SHP77 (cell line): Measurements from ENCODE around the gene SFRP2.

Experiments
- DNase-seq, 2 experiments: peaks; one replicate each; lab custom pipeline; 2025; lab: John Stamatoyannopoulos, UW

The SFRP2 gene

GRCh38 chr4:153788413-153789276 is at the start of gene SFRP2:
TSS of gene SFRP2 (minus strand) at chr4:153789083. CDS start at chr4:153788835, 248 bp downstream.
- no peak for DNase-seq

- DNase-seq: no peak
Measured at GRCh38 chr4:153838564-153838963, 49.7 kb upstream of the SFRP2 start.

- no peak for DNase-seq
Measured at GRCh38 chr4:153834901-153835300, 46.0 kb upstream of the SFRP2 start.

GRCh38 chr4:153832720-153833287 is 43.9 kb upstream of the SFRP2 start:
- DNase-seq: no peak

- DNase-seq: no peak
Measured at GRCh38 chr4:153832054-153832453, 43.2 kb upstream of the SFRP2 start.

GRCh38 chr4:153831245-153831644 is 42.4 kb upstream of the SFRP2 start:
- no peak for DNase-seq

GRCh38 chr4:153825691-153826090 is 36.8 kb upstream of the SFRP2 start:
- no peak for DNase-seq

GRCh38 chr4:153825126-153825525 is 36.2 kb upstream of the SFRP2 start:
- no peak for DNase-seq

GRCh38 chr4:153824501-153824900 is 35.6 kb upstream of the SFRP2 start:
- no peak for DNase-seq

- DNase-seq: no peak
Measured at GRCh38 chr4:153823483-153823882, 34.6 kb upstream of the SFRP2 start.

GRCh38 chr4:153822316-153822715 is 33.4 kb upstream of the SFRP2 start:
- no peak for DNase-seq

- no peak for DNase-seq
Measured at GRCh38 chr4:153817466-153817865, 28.6 kb upstream of the SFRP2 start.

GRCh38 chr4:153816542-153816941 is 27.7 kb upstream of the SFRP2 start:
- no peak for DNase-seq

- DNase-seq: no peak
Measured at GRCh38 chr4:153814789-153815188, 25.9 kb upstream of the SFRP2 start.

- DNase-seq: no peak
Measured at GRCh38 chr4:153809916-153810810, 21.3 kb upstream of the SFRP2 start.

GRCh38 chr4:153809307-153809706 is 20.4 kb upstream of the SFRP2 start:
- no peak for DNase-seq

GRCh38 chr4:153808175-153808574 is 19.3 kb upstream of the SFRP2 start:
- DNase-seq: no peak

- DNase-seq: no peak
Measured at GRCh38 chr4:153806073-153806472, 17.2 kb upstream of the SFRP2 start.

- no peak for DNase-seq
Measured at GRCh38 chr4:153804722-153805121, 15.8 kb upstream of the SFRP2 start.

- DNase-seq: no peak
Measured at GRCh38 chr4:153799694-153800074, 10.8 kb upstream of the SFRP2 start.

GRCh38 chr4:153798901-153799693 is 10.2 kb upstream of the SFRP2 start:
- DNase-seq: no peak

GRCh38 chr4:153798420-153798819 is 9.5 kb upstream of the SFRP2 start:
- no peak for DNase-seq
